Common myeloid progenitor, CD34-positive (primary cell): ENCODE measurements around the gene DCTN4.
A peak's percentile ranks its signal among the peaks of the same experiment; 100 is the strongest.

Source experiments
- CTCF ChIA-PET: fragments of 350-600 bp; sonication (Branson Sonifier 250); formaldehyde crosslinking; loops from one replicate; lab custom pipeline; 2021; ENCODE audit warnings: antibody characterized with exemption; lab: Charles Lee
- POLR2A ChIA-PET: fragments of 350-600 bp; sonication (Branson Sonifier 250); formaldehyde crosslinking; loops from one replicate; lab custom pipeline; 2021; ENCODE audit warnings: antibody characterized with exemption; lab: Charles Lee
- DNase-seq, 3 donors: peaks; one replicate each; pipeline versions ENCODE4 v3.0.0 to v3.0.0-alpha.2; 2013
- H3K27ac ChIP-seq, 2 experiments: 1 replicate in 1 of 2; 2 replicates in 1 of 2; pipeline ENCODE4 v1.7.0; 2013; ENCODE audit warnings: inconsistent platforms in 2 of 2, low read length in 2 of 2, mild to moderate bottlenecking in 2 of 2, low read depth in 1 of 2, moderate library complexity in 1 of 2; ENCODE audit not compliant: severe bottlenecking in 2 of 2, insufficient read depth in 1 of 2, poor library complexity in 1 of 2
- H3K27me3 ChIP-seq, 5 experiments: replicated peaks in 2 of 5; 1 replicate in 3 of 5; 2 replicates in 2 of 5; pipeline versions ENCODE4 v1.6.1 to v1.7.0; 2013; ENCODE audit warnings: low read length in 4 of 5, mild to moderate bottlenecking in 2 of 5, moderate library complexity in 2 of 5, inconsistent platforms in 1 of 5; ENCODE audit not compliant: insufficient read depth in 5 of 5, control insufficient read depth in 4 of 5
- H3K36me3 ChIP-seq, 4 experiments: 1 replicate in 2 of 4; 2 replicates in 2 of 4; pipeline versions ENCODE4 v1.6.1 to v1.7.0; 2013; ENCODE audit warnings: low read length in 3 of 4, control low read depth in 1 of 4, mild to moderate bottlenecking in 1 of 4; ENCODE audit not compliant: control insufficient read depth in 4 of 4, insufficient read depth in 4 of 4
- H3K4me1 ChIP-seq, 4 experiments: 1 replicate in 3 of 4; 2 replicates in 1 of 4; pipeline versions ENCODE4 v1.6.1 to v1.7.1; 2013; ENCODE audit warnings: low read length in 3 of 4, mild to moderate bottlenecking in 3 of 4, control low read depth in 1 of 4, inconsistent platforms in 1 of 4, moderate library complexity in 1 of 4; ENCODE audit not compliant: control insufficient read depth in 4 of 4, insufficient read depth in 4 of 4; ENCODE audit errors: control extremely low read depth in 1 of 4
- H3K4me3 ChIP-seq, 7 experiments: 1 replicate in 4 of 7; 2 replicates in 3 of 7; pipeline versions ENCODE4 v1.5.1 to v1.7.0; 2013; ENCODE audit warnings: mild to moderate bottlenecking in 7 of 7, low read length in 6 of 7, moderate library complexity in 6 of 7, inconsistent platforms in 2 of 7, low read depth in 2 of 7, control low read depth in 1 of 7; ENCODE audit not compliant: insufficient read depth in 4 of 7, control insufficient read depth in 1 of 7; ENCODE audit errors: extremely low read depth in 1 of 7
- H3K9me3 ChIP-seq, 5 experiments: 1 replicate in 4 of 5; 2 replicates in 1 of 5; pipeline versions ENCODE4 v1.6.1 to v1.7.1; 2013; ENCODE audit warnings: low read length in 4 of 5, mild to moderate bottlenecking in 2 of 5, inconsistent platforms in 1 of 5, low read depth in 1 of 5, moderate library complexity in 1 of 5; ENCODE audit not compliant: control insufficient read depth in 4 of 5, insufficient read depth in 2 of 5; ENCODE audit errors: control extremely low read depth in 1 of 5
- WGBS: methylation state at CpG from one replicate; pipeline ENCODE4 v1.1.5; 2013; ENCODE audit not compliant: insufficient coverage; 5-methylcytosine and 5-hydroxymethylcytosine counted together

DCTN4 gene

DNA sequence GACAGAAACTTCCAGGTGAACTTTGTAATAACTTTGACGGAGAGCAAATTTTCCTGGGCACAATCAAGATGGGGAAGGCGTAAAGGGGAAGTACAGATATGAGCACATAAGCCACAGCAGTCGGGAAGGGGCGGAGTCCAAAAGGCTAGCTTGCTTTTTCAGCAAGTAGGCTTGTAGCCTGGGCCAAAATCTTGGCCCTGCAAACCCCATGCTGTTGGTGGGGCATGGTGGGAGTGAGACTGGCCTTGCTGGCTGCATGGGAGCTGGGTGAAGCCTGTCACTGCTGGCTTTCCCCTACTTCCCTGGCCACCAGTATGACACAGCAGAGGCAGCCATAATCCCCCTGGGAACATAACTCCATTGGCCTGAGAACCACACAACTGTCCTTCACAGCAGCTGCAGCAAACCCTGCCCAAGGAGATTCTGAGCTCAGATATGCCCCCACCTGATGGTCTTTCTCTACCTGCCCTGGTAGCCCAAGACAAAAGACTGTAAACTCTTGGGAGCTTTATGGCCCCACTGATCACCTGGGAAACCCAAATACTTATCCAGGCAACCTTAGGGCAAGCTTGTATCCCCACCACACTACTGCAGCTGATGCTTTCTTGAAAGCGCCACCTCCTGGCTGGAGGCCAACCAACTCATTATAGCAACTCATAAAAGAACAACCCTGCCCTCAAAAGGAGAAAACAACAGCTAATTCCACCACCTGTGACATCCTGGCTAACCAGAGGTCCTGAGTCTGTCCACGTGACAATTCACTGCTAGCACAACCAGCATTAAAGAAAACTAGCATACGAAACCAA, 24.0 kb downstream of the DCTN4 start:
- peaks cover 0 to 11% (median 0%) of the 10 kb centered on the region in 4 experiments for H3K4me1 ChIP-seq
- H3K27ac ChIP-seq: peak overlapping the region in 1 of 2 experiments; percentile 43
- POLR2A ChIA-PET: interaction anchor here (0.6 kb wide), 1 partner anchor 12 kb away, joined by 3 read pairs; no protein-coding TSS in a partner anchor
- H3K27me3 ChIP-seq: no peaks in the 10 kb centered on the region
- CTCF ChIA-PET: interaction anchor here (0.6 to 3.3 kb wide), 8 partner anchors 9 to 384 kb away, joined by 3 to 22 read pairs (median 3); partner anchors contain the start of gene SMIM3
- peaks cover 0 to 27% (median 7%) of the 10 kb centered on the region in 5 experiments for H3K9me3 ChIP-seq
- WGBS: 79% methylated on average over 7 of the region's 7 CpGs
- DNase-seq: peak in 2 of 3 donors; percentile 66 to 68
- H3K4me3 ChIP-seq: peak overlapping the region in 1 of 7 experiments; percentile 31
- H3K36me3 ChIP-seq: peaks cover 31 to 92% (median 42%) of the 10 kb centered on the region in 4 experiments

- Histone ChIP-seq H3K4me3 (no peak overlapping the region), H3K36me3 (peaks cover 26 to 87% (median 43%) of the 10 kb centered on the region in 4 experiments), H3K27ac (no peak overlapping the region), H3K4me1 (peaks cover 0 to 11% (median 0%) of the 10 kb centered on the region in 4 experiments), H3K27me3 (no peaks in the 10 kb centered on the region), H3K9me3 (peaks cover 0 to 21% (median 7%) of the 10 kb centered on the region in 5 experiments)
- DNase-seq: no peak
- CTCF ChIA-PET: interaction anchor here (0.8 to 2.7 kb wide), 8 partner anchors 10 to 52 kb away, joined by 3 to 9 read pairs (median 4); partner anchors contain the start of genes DCTN4 and SMIM3
- POLR2A ChIA-PET: no interaction called here
- WGBS: 97% methylated on average over 4 of the region's 6 CpGs
These were observed 27.1 kb downstream of the DCTN4 start for GRCh38 chr5:150731669-150732242.

GRCh38 chr5:150729859-150730258, 29.0 kb downstream of the DCTN4 start:
- Histone ChIP-seq H3K27me3 (no peaks in the 10 kb centered on the region), H3K4me3 (no peak overlapping the region), H3K9me3 (peaks cover 0 to 6% (median 2%) of the 10 kb centered on the region in 5 experiments), H3K36me3 (peaks cover 24 to 81% (median 41%) of the 10 kb centered on the region in 4 experiments), H3K27ac (no peak overlapping the region), H3K4me1 (peaks cover 0 to 5% (median 0%) of the 10 kb centered on the region in 4 experiments)
- DNase-seq: peak in 1 of 3 donors; percentile 7
- no CpG with 5 or more reads among the region's 4 CpGs for WGBS
- ChIA-PET POLR2A (no interaction called here), CTCF (interaction anchor here (1.5 to 2.1 kb wide), 2 partner anchors 34 to 50 kb away, joined by 3 to 9 read pairs; partner anchors contain the start of gene SMIM3)

GRCh38 chr5:150723845-150724244, 35.0 kb downstream of the DCTN4 start:
- no peak overlapping the region for H3K4me3 ChIP-seq
- no peak for DNase-seq
- H3K9me3 ChIP-seq: no peaks in the 10 kb centered on the region
- no CpG with 5 or more reads among the region's 2 CpGs for WGBS
- no peaks in the 10 kb centered on the region for H3K27me3 ChIP-seq
- no peak overlapping the region for H3K27ac ChIP-seq
- POLR2A ChIA-PET: no interaction called here
- no peaks in the 10 kb centered on the region for H3K4me1 ChIP-seq
- CTCF ChIA-PET: interaction anchor here (0.8 kb wide), 1 partner anchor 122 kb away, joined by 3 read pairs; the partner anchor contains the start of gene IRGM
- H3K36me3 ChIP-seq: peaks cover 25 to 79% (median 47%) of the 10 kb centered on the region in 4 experiments

DNA sequence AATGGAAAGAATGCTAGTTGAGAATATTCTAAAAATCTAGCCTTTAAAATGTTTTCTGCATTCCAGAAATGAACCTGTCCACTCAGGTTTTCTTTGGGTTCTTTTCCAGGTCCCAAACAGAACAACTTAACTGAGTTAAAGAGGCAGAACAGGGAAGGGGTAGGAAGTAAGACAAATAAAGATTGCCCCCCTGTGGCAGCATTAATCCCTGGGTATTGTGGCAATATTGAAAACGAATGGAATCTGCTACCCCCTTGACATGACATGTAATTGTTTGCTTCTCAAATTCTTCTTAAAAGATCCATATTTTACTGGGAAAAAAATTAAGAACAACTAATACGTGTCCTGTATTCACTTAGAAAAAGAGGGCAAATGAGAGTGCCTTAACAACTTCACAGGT, 48.7 kb downstream of the DCTN4 start:
- ChIA-PET POLR2A (no interaction called here), CTCF (interaction anchor here (0.9 to 2.3 kb wide), 6 partner anchors 10 to 251 kb away, joined by 3 to 14 read pairs (median 7); partner anchors contain the start of genes IRGM, RBM22 and SMIM3)
- Histone ChIP-seq H3K27ac (no peak overlapping the region), H3K4me1 (no peaks in the 10 kb centered on the region), H3K4me3 (no peak overlapping the region), H3K27me3 (no peaks in the 10 kb centered on the region), H3K9me3 (no peaks in the 10 kb centered on the region), H3K36me3 (peaks cover 27 to 66% (median 52%) of the 10 kb centered on the region in 4 experiments)
- peak; percentile 35 to 55 (median 46) for DNase-seq
- WGBS: no CpG with 5 or more reads among the region's 2 CpGs

GRCh38 chr5:150706776-150707390, 51.9 kb downstream of the DCTN4 start:
- Histone ChIP-seq H3K9me3 (no peaks in the 10 kb centered on the region), H3K36me3 (peaks cover 15 to 42% (median 33%) of the 10 kb centered on the region in 4 experiments), H3K4me1 (peaks cover 0 to under 1% (median 0%) of the 10 kb centered on the region in 4 experiments), H3K27ac (no peak overlapping the region), H3K4me3 (no peak overlapping the region), H3K27me3 (no peaks in the 10 kb centered on the region)
- 79% methylated on average over 2 of the region's 4 CpGs for WGBS
- CTCF ChIA-PET: interaction anchor here (1.3 to 2.2 kb wide), 5 partner anchors 19 to 250 kb away, joined by 3 to 9 read pairs (median 4); partner anchors contain the start of gene SMIM3
- POLR2A ChIA-PET: no interaction called here
- no peak for DNase-seq
